HG03432 (cell line): ENCODE results near the gene GIMAP2.
"Not testable (repeated sequence)": the region's sequence is repeated elsewhere in the genome, so short reads cannot be mapped to it uniquely, and the experiment has no call there.

ENCODE experiments used
- ATAC-seq: cut with Tn5 transposase; IDR thresholded peaks from one replicate; pipeline ENCODE4 v1.9.1; 2021; ENCODE audit warnings: mild to moderate bottlenecking, moderate library complexity; ENCODE audit not compliant: unreplicated experiment

GIMAP2 gene

DNA sequence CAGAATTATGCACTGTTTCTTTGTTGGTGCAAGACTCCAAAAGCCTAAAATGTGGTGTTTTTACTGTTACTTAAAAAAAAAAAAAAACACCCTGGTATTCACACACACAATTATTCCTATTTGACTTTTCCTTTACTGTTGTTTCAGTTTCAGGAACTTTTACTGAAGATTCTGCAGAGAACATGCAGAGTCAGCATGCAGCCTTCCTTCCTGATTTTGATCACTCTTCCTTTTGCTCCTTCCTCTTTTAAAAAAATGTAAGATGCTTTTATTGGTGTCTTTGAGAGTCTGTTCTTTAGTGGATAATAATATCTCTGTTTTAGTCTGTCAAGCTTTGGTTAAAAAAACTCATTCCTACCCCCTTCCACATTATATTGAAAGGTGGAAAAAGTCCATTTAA lies 9.2 kb upstream of the GIMAP2 start:
- ATAC-seq: not testable (repeated sequence)

DNA sequence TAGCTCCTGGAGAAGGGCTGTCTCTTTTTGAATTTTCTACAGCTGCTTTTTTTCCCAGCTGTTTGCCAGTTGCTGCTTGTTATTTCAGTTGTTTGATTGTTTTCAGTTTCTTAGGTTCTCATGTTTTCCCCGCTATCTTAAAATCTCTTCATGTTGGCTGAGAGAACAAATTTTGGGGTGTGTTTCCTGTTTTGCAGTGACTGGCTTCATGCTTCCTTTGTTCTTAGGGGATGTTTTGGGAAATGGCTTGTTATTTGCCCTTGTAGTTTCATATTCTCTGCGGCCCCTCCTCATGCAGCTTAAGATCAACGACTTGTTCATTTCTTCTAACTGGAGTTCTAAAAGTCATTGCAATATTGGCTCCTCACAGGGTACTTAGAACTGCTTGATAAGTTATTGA lies 8.7 kb upstream of the GIMAP2 start:
- ATAC-seq: not testable (repeated sequence)

DNA sequence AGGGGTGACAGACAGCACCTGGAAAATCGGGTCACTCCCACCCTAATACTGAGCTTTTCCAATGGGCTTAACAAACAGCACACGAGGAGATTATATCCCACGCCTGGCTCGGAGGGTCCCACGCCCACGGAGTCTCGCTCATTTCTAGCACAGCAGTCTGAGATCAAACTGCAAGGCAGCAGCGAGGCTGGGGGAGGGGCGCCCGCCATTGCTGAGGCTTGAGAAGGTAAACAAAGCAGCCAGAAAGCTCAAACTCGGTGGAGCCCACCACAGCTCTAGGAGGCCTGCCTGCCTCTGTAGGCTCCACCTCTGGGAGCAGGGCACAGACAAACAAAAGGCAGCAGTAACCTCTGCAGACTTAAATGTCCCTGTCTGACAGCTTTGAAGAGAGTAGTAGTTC lies 6.9 kb upstream of the GIMAP2 start:
- ATAC-seq: not testable (repeated sequence)

DNA sequence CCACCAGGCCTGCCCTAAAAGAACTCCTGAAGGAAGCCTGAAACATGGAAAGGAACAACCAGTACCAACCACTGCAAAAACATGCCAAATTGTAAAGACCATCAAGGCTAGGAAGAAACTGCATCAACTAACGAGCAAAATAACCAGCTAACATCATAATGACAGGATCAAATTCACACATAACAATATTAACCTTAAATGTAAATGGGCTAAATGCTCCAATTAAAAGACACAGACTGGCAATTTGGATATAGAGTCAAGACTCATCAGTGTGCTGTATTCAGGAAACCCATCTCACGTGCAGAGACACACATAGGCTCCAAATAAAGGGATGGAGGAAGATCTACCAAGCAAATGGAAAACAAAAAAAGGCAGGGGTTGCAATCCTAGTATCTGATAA lies 5.1 kb upstream of the GIMAP2 start:
- not testable (repeated sequence) for ATAC-seq

DNA sequence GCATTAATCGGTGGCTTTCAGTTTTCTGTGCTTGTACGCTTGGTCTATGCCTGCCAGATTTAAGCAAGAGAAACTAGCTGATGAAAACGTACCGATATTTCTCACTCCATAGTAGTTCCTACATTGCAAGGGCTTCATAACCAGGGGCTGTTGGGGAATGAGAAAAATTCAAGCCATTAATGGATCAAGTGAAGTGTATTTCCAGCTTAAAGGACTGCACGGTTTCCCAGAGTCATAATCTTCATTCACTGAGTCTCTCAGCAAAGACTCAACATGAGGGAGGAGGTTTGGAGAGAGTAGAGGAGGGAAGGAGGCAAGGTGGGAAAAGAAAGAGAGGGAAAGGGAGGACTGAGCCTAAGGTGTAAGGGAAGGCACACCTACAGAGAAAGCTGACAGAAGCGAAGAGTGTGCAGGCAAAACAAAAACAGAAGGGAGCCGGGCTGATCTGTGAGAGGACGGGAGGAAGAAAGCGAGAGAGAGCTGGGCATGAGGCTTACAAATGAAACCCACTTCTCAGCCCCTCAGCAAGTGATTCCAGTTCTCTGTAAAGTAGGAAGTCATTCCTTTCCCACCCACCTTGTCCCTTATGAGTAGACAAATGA lies 625 bp downstream of the GIMAP2 start:
- ATAC-seq: peak; percentile 55

DNA sequence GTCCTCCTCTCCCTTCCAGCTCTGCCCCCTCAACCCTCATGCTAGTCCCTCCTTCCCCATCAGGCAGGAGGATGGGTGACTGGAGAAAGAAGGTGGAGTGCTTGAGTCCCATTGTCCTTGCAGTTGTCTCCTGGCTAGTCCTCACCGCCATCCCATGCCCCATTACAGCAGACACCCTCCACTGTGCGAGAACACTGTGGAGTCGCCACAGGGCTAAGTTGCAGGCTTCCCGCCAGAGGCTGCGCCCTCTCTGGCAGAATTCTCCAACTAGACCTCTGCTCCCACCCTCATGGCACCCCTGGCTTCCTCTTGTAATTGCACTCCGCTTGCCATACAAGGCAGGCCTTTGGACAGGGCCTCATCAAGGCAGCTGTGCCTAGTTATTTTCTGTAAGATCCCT lies 3.1 kb downstream of the GIMAP2 start:
- ATAC-seq: no peak

DNA sequence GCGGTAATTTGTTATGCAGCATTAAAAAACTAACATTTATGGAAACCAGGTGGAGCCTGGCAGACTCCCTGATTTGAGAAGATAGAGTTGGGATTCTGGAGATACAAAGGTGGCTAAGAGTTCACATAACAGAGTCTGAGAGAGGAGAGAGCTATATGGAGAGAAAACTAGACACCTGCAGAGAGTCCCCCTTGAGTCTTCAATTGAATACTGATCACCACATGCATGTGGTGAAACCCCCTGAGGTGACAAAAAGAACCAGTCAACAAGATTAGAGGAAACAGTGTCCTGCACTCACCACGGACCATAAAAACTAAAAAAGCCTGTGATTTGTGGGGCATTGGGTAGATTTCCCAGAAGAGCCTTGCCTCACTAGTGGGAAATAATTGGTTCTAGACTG lies 10.1 kb downstream of the GIMAP2 start:
- ATAC-seq: no peak

DNA sequence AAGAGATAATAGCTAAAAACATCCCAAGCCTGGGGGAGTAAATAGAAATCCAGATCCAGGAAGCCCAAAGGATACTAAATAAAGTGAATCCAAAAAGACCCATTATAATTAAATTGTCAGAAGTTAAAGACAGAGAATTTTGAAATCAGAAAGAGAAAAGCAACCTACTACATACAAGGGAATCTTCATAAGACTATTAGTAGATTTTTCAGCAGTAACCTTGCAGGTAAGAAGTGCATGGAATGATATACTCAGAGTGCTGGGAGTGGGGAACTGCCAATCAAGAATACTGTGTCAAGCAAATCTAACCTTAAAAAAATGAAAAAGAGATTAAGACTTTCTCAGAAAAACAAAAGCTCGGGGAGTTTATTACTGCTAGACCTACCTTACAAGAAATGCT lies 17.7 kb downstream of the GIMAP2 start:
- ATAC-seq: no peak

DNA sequence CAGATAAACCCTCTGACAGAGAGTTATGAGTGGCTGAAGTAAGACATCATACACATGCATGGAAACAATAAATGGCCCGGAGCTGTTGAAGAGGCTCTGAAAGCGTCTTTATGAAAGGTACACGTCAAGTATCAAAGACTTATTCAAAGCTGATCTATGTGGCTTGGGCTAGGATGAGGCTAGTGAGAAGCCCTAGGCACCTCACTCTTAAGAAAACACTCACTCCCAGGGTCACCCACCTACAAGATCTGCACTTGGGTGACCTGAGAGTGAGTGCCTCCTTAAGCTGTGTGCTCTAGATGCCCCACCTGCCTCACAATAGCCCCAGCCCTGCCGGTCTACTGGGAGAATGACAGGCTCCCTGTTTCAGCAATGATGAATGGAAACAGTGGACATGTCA lies 29.8 kb downstream of the GIMAP2 start:
- ATAC-seq: no peak

DNA sequence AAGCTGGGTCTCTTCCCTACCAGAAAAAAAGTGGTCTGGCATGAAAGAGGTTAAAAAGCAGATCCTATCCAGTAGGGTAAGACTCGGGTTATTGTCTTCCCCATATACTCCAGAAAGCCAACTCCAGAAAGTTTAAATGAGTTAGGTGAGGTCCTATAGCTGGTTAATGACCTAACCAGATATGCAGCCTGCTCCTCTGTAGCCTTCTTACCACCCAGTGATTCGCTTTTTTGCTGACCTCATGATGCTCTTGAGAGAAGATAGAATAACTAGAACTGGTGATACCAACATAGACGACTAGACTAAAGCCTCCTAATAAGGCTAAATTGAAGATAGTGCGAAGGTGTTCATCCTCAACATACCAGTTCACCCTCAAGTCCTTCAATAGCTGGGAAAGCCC lies 30.2 kb downstream of the GIMAP2 start:
- ATAC-seq: no peak

DNA sequence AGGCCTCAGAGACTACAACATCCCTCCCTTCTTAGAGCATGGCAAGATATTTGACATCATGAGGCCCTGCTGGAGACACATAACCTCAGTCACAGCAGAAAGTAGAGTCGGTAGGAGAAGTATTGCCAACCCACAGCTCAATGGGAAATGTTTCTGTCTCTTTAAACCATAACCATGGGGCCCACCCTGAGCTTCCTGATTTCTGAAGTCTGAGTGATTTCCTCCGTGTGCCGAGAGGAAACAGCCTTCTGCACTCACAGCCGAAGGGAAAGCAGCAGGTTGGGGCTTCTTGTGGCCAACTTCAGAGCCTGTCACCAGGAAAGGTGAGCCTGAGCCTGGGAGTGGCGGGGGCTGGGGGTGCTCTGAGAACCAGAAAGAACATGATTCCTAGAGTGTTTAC lies 30.9 kb downstream of the GIMAP2 start, which contains the start of gene GIMAP1:
Gene GIMAP1 (plus strand): TSS at position 246 of the 400 bp plus-strand sequence. CDS start 2,435 bp downstream, outside the sequence.
- ATAC-seq: peak; percentile 47

DNA sequence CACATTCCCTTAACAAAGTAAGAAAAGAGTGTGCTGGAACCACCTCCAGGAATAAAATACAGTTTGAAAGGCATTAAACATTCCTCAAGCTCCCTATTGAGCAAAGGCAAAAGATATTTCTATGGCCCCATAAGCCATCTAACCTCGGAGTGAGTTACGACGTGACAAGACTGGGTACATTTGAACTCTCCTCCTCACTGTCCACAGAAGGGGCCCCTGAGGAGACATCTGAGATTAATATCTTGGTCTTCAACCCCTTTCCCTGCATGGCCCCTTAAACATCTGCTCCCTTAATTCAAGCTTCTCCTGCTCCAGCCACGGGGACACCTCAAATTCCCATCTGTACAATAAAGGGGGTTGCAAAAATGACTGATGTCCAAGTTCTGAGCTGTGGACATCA lies 31.4 kb downstream of the GIMAP2 start:
- no peak for ATAC-seq

DNA sequence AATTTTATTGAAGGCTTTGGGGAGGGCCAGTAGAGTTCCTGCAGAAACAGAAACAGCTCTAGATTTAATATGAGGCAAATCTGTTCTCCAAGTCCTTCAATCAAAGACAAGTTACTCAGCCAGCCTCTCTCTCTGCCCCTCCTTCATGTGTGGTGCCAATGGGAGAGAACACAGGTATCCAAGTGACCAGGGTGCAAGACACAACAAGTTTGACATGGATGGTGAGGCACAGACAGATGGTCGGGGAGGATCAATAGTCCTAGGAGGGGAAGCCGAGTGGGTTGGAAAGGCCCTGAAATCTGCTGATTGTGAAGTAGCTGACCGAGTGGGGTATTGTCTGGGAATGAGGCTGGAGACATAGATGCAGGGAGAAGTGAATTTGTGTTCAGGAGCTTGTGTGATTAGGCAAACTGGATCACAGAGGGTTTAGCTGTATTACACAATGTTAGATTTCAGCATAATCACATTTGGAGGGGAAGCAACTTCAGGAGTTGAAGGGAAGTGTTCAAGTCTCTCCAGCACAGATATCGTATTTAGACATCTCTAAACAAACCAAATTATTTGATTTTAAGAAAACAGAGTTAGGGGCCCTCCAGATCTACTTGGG lies 32.4 kb downstream of the GIMAP2 start:
- no peak for ATAC-seq

DNA sequence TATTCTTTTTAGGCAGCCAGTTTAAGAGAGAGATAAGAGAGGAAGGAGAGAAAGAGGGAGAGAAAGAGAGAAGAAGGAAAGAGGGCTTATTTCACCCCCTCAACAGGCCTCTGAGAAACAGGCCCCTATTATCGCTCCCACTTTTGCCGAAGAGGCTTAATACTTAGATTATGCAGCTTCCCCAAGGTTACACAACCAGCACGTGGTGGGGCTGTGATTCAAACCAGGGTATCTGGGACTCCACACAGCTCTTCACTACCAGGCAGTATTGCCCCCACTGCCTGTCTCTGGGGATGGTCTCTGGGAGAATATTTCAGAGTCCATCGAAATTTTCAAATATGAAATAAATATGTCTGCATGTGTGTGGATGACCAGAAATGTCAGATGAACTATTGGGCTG lies 33.9 kb downstream of the GIMAP2 start:
- no peak for ATAC-seq

DNA sequence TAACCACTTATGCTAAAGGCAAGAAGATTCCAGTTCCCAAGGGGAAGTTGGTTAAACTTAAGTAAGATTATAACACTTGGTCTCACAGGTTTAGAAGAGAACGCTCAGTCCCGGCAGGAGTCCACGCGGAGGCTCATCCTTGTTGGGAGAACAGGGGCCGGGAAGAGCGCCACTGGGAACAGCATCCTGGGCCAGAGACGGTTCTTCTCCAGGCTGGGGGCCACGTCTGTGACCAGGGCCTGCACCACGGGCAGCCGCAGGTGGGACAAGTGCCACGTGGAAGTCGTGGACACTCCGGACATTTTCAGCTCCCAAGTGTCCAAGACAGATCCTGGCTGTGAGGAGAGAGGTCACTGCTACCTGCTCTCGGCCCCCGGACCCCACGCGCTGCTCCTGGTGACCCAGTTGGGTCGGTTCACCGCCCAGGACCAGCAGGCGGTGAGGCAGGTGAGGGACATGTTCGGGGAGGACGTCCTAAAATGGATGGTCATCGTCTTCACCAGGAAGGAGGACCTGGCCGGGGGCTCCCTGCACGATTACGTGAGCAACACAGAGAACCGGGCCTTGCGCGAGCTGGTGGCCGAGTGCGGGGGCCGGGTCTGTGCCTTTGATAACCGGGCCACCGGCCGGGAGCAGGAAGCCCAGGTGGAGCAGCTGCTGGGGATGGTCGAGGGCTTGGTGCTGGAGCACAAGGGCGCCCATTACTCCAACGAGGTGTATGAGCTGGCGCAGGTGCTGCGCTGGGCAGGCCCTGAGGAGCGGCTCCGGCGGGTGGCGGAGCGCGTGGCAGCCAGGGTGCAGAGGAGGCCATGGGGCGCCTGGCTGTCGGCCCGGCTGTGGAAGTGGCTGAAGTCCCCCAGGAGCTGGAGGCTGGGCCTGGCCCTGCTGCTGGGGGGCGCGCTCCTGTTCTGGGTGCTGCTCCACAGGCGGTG lies 34.7 kb downstream of the GIMAP2 start:
- ATAC-seq: no peak

DNA sequence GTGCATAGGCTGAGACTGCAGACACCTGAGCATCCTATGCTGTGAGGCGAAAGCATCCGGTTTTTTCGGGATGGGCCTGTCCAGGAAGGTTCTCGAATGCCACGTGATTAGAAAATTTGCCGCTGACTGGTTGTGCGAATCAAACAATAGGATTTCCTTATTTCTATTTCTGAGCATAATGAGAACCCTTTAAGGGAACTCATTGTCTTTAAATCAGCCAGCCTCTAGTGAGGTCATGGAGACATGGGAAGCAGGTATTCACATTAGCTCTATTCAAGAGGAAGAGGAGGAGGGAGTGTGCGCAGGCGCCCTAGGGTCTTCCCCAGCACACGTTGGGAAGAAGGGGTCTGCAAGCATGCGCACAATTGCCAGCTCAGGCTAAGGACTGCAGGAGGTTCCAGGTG lies 36.5 kb downstream of the GIMAP2 start:
- ATAC-seq: no peak

DNA sequence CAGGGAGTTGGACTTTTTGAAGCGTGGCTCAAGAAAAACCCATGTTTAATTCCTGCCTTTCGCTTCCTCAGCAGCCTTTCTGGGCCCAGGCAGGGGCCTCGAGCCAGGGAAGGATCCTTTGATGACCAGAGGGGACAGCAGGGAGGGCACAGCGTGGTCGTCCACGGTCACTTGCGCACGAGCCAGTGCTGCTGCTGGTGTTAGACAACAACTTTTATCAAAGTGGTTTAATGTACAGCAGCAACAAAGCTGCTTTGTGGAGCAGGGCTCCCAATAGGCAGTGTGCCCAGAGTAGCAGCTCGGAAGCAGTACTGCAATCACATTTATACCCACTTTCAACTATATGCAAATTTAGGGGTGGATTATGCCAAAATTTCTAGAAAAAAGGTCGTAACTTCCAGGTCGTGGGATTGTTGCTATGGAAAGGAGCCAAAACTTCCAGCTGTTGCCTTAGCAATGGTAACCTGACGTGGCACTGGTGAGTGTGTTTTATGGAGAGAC lies 37.0 kb downstream of the GIMAP2 start:
- no peak for ATAC-seq

DNA sequence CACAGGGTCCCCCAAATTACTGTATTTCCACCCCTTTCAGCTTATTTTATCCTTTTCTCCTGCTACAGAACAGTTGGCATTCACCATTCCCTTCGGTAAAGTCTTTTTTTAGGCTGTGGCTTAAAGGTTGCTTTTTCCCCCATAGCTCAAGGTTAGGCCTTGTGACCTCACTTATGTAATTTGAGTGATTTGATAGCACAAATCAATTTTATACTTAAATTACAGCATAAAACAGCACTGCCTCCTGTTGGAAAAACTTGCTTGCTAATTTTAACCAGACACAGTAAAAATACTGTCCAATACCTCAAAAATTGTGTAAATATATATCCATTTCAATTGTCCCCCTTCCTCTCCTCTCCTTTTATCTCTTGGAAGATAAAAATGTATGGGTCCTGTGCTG lies 38.0 kb downstream of the GIMAP2 start:
- ATAC-seq: no peak

DNA sequence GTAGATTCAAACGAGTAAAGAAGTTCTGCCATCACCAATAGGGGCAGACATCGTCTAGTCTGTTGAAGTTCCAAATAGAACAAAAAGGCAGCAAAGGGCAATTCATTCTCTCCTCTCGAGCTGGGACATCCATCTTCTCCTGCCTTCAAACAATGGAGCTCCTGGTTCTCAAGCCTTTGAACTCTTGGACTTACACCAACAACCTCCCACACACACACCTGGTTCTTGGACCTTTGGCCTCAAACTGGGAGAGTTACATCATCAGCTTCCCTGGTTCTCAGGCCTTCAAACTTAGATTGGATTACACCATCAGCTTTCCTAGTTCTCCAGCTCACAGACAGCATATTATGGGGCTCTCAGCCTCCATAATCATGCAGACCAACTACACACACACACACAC lies 41.9 kb downstream of the GIMAP2 start:
- no peak for ATAC-seq

DNA sequence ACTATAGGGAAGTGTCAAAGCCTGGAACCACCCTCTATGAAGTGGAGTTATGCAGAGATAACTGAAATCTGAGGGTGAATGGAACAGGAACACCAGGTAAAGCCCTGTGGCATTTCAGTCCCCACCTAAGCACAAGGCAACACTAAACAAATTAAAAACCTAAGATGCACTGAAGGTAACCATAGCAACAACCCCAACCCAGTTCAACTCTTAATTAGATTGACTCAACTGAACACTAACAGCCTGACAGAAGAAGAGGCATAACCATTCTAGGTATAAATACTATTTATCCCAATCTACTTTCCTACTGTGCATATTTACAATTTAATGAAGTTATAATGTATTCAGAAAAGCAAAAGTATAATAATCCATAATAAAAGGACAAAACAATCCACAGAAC lies 42.5 kb downstream of the GIMAP2 start:
- no peak for ATAC-seq

DNA sequence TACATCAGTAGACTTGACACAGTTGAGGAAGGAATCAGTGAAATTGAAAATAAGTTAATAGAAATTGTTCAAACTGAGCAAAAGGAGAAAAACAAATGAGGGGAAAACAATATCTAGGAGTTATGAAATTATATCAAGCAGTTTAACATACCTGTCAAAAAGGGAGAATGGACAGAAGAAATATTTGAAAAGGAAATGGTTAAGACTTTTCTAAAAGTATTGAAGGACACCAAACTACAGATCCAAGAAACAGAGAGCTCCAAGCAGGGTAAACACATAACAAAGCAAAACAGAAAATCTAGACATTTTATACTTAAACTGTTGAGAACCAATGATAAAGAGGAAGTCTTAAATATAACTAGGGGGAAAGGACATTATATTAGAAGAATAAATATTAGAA lies 43.1 kb downstream of the GIMAP2 start:
- no peak for ATAC-seq

DNA sequence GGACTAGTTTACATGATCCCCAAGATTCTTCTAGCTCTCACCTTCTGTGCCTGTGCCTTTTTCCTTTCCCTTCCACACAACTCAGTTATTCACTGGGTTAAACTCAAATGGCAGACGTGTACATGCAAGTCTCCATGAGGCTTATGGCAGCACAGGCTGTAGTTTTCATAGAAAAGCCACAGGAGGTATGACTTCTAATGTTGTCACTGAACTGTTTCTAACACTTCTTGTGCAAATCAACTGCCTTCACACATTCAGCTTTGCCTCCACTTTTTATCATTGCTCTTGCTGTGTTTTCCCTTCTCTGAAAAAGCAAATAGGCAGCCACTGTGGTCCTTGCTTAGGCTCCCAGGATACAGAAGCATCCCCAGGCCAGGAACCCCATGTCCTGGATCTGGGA lies 46.4 kb downstream of the GIMAP2 start:
- no peak for ATAC-seq
